Stimulated activated CD8-positive, alpha-beta memory T cell treated with anti-CD3 and anti-CD28 coated beads, Interleukin-12 subunit alpha, Interleukin-12 subunit beta, amount 100 ng/mL, for 4 hours (primary cell): Measurements from ENCODE around the gene WNT5B.

Experiments
- DNase-seq: peaks from one replicate; pipeline ENCODE4 v3.0.0-alpha.2; 2020; ENCODE audit warnings: low read depth

Gene WNT5B

DNA sequence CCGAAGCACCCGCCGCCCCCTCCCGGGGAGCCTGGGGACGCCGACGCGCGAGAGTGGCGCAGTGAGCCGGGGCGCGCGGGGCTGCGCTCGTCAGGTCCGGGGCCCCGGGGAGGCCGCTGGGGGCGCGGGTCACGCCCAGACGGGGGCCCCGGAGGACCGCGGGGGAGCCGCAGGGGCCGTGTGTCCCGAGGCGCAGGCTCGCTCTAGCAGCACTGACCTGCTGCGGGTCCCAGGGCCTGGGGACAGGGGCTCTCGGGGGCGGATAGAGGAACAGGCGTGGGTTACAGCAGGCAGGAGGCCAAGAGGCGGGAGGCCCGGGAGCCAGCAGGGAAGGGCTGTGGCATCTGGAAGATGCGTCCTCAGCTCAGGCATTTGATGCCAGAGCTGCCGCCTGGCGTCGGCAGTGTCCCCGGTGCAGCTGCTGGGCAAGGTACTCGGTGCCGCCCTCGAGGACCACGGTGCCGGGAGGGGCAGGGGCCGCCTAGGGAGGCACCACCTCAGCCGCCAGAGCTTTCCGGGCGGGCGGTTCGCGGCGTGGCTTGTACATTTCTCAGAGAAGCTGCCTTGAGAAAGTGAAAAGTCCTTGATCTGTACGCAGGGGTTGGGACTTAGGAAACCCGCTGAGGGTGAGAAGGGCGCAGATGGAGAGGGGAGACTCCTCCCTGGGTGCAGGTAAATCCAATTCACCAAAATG, 1.2 kb downstream of the WNT5B start:
- DNase-seq, result no peak

DNA sequence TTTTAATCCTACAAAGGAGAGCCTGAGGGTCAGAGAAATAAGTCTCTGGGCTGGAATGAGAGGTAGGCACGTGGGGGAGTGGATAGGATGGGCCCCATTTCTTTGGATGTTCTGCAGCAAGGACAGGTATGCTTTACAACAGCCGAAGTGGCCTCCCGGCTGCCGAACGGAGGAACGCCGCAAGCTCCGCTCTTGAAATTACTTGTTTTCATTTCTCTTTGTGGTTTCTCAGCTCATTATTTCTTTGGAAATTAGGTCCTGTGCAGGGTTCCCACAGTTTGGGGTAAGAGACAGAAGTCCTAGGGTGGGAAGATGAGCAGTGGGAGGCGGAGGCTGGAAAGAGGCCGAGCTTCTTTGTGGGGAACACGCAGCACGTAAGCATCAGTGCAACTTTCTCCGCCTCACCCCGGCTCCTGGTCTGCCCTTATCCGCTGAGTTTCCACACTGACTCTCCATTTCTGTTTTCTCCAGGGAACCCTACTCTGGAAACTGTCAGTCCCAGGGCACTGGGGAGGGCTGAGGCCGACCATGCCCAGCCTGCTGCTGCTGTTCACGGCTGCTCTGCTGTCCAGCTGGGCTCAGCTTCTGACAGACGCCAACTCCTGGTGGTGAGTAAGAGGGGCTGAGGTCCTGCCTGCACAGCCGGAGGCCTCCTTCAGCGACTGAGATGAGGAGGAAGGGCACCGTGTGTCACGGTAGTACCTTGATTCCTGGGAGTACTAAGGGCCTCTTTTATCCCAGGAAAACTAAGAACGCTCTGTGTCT, 2.0 kb downstream of the WNT5B start:
- DNase-seq, result no peak

DNA sequence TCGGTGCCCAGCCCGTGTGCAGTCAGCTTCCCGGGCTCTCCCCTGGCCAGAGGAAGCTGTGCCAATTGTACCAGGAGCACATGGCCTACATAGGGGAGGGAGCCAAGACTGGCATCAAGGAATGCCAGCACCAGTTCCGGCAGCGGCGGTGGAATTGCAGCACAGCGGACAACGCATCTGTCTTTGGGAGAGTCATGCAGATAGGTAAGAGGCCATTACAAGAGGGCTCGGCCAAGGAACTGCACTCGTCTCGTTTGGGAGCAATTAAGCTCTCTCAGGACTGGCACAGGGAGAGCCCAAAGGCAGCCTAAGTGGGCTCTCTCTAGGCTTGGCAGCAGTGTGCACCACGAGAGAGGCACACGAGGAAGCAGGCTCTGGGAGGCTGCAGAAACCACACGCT, 3.7 kb downstream of the WNT5B start:
- no peak for DNase-seq

DNA sequence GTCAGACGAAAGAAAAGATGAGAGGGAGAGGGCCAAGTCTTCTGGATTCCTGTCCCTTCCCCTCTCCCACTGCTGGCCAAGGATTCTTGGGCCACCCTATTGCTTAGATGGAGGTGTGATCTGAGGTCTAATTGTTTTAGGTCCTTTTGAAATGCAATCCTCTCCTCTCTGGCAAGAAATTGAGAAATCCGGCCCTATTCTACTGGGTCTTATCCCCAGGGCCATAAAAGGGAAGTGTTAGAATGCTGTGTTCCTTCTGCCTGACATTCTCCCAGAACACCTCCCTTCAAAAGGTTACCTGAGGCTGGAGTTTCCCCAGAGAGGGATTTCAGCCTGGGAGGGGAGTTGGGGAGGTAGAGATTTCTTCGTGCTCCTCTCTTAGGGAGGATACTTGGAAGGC, 4.4 kb downstream of the WNT5B start:
- DNase-seq, result no peak

DNA sequence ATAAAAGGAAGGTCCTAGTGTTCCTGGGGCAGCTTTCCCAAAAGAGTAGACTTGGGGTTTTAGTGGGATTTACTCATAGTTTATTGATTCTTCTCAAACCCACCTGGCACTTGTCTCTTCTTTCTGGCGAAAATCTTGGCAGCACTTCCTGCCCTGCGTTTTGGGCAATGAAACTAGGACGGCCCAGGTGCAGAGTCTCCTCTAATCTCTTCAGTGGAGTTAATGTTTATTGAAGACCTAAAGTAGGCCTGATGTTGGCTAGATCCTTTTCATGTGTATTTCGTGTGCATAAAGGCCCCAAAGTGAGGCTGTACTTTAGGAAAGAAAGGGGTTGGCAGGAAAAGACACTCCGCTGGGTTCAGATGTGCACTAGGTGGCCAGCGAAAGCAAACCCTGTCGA, 5.1 kb downstream of the WNT5B start:
- DNase-seq, result no peak

DNA sequence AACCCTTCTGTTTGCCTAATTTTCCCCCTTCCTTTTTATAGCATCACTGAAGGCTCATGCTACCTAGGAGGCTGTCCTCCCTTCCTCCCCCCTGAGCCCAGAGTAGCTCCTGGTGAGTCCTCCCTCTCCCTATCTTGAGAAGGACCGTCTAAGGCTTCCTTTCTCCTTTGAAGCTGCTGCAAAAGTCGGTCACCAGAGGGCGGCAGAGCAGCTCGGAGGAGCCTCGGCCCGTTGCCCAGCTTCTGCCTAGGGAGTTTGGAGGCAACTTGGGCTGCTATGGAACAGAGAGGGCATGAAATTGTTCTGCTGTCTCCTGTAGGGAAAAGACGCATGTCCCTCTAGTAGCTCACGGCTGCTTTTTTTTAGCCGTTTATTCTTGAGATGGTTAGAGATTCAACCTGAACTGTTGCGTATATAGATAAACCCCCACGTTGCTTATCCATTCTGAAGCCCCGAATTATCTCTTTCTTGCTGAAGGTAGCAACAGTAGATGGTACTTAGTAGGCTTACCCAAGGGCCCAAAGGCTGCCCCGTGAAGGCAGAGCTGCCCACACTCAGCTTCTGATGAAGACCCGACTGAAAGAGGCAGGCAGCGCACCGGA, 5.7 kb downstream of the WNT5B start:
- DNase-seq, result peak; percentile 25

DNA sequence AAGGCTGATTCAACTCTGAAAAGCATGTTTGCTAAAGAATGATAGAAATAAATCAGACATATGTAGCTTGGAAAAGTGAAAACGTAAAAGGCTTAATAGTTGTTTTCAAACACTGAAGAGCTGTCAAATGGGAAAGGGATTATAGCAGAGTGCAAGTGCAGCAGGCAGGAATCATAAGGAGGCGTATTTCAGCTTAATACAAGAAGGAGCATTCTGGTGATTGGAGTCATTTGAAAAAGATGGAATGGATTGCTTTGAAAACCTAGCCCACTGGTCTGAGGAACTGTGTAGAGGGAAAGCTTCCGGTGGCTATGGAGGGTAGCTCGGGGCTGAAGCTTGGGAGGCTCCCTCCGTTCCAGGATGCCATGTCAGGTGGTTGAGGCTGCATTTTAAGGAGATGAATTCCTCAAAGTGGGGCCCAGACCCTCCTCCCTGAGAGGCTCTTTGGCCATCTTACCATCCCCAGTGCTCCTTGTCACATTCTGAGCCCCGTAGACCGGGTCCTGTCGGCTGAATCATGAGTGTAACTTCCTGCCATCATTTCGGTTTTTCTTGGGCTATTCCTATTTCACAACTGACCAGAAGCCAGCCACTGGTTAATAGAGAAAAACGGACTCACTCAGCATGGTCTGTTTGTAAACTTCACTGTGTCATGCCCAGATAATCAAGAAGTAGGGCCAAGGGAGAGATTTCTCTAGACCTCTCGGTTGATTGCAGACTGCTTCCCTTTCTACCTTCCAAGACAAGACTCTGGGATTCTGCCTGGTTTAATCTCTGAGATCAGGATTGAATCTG, 6.5 kb downstream of the WNT5B start:
- no peak for DNase-seq

DNA sequence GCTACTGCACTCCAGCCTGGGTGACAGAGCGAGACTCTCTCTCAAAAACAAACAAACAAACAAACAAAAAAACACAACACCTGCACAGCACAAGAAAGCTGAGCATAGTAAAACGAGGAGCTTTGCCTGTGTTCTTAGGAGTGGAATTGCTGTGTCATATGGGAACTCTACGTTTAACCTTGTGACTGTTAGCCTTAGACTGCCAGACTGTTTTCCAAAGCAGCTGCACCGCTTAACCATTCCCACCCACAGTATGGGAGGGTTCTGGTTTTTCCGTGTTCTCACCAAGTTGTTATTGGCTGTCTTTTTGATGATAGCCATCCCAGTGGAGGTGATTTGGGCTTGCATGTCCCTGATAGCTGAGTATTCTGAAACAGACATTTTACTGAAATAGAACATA, 9.2 kb downstream of the WNT5B start:
- no peak for DNase-seq

DNA sequence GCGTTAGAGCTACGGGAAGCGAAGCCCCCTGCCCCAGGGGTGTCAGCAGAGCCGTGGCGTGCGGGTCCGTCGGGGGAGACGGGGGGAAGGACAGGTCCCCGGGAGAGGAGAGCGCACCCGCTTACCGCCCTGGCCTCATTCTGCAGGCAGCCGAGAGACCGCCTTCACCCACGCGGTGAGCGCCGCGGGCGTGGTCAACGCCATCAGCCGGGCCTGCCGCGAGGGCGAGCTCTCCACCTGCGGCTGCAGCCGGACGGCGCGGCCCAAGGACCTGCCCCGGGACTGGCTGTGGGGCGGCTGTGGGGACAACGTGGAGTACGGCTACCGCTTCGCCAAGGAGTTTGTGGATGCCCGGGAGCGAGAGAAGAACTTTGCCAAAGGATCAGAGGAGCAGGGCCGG, 10.5 kb downstream of the WNT5B start:
- DNase-seq, result no peak

DNA sequence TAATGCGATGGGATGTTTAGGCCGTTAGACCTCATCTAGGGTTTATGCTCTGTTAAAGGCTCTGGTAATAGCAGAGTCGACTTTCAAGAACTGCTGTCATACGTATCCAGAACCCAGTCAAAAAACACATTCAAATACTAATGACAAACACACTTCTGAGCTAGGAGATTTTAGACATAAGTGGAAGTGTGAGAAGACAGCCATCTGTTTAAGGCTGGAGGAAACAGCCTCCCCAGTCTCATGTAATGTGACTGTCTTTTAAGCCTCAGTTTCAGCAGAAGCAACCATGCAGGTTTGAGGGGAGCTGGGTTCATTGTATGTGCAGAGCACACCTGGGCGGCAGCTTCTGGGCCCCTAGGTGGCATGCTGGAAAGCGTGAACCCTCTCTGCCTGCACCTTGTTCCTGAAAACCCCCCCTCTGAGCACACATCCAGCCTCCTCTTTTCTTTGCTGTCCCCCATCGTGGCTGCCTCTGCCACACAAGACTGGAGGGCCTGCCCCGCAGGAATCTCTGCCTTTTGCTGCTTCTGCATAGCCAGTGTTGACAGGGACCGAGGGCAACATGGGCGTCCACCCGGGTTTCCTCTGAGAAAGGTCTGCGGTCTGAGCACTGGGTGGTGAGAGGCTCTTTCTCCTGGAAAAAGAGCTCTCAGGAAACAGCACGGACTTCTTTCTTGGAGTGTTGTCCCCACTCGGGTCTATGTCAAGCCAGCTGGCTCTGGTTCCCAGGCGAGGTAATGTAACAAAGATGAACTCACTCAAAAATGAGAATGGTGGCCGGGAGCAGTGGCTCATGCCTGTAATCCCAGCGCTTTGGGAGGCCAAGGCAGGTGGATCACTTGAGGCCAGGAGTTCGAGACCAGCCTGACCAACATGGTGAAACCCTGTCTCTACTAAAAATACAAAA, 11.6 kb downstream of the WNT5B start:
- DNase-seq, result no peak

DNA sequence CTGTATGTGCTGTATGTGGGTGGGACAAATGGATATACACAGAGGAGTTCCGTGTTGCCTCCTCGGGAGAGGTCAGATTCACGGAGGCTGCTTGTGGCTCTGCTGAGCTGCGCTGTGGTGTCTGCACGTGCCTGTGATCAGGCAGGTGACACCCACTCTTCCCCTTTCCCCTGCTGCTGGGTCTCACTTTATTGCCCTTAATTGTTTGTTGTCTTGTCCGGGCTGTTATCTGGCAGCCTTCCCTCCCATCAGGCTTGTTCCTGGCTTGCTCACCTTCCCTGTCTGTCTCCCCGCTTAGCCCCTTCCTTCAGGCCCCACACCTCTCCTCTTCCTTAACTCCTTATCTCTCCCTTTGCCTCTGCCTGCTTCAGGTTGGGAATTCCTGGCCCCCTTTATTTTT, 13.5 kb downstream of the WNT5B start:
- DNase-seq, result no peak

DNA sequence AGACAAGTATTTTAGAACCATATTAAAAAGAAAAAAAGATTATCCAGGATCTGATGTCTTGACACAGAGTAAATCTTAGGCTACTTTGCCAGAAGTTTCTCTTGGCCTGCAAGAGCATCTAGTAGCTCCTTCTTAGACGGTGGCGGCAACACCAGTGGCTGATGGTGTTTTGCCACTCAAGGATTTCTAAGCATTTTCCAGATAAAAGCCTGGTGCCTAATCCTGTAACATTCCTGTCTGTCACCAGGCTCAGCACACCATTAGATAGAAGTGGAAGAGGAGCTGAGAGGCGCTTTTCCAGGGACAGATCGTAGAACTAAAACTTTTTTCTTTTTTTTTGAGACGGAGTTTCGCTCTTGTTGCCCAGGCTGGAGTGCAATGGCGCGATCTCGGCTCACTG, 14.0 kb downstream of the WNT5B start:
- DNase-seq, result no peak

DNA sequence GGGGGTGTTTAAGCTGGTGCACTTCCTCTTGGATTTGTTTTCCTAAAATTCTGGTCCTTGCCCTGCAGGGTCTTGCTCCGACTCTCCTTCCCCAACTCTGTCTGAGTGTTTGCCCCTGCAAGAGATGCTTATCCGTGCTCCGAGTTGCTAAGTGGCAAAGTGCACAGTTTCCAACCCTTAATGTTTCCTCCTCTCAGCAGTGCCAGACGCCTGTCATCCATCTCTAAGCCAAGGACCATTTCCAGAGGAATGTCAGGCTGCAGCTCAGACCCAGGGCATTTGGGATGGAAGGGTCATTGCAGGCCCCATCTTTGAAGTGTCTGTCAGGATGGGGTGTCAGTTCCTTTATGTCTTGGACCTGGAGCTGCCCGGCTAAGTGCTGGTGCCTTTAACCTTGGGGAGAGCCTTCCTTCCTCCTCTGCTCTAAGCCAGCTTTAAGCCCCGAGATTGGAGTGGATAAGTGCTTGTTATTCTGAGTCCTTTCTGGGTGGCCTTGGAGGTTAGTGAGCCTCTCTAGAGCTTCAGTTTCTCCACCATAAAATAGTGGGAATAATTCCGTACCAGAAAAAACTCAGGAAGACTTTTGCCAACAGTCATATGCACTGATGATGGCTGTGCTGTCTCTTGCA, 15.0 kb downstream of the WNT5B start:
- no peak for DNase-seq

DNA sequence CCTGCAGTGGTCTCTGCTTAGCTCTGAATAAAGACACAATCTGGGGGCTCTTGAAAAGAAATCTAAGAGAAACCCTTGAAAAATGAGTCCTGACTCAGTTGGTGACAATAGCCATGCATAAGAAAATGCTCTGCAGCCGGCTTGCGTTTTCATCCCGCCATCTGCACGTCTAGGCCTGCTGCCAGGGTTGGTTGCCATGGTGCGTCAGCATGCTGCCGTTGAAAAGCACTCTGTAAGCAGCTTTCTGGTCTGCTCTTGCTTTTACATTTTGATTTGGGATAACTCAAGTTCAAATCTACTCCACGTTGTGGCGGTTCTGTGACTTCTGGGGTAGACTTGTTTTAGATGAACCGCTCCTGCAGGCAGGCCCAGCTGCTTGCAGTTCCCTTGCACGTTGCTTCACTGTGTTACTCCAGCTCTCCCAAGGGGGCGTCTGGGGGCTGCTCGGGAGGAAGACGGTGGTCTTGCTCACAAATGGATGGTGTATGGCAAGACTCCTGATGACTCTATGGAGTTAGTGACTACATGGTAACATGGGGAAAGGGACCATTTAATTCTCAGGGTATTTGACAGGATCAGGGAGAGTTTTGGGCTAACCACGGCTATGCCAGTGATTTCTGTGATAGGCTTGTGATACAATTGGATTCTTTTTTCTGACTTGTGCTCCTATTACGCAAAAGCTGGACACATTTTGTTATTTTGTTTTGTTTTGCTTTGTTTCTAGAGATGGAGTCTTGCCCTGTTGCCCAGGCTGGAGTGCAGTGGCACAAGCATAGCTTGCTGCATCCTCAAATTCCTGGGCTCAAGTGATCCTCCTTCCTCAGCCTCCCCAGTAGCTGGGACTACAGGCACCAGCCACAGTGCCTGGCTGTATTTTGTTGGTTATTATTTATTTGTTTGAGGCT, 15.8 kb downstream of the WNT5B start:
- no peak for DNase-seq

DNA sequence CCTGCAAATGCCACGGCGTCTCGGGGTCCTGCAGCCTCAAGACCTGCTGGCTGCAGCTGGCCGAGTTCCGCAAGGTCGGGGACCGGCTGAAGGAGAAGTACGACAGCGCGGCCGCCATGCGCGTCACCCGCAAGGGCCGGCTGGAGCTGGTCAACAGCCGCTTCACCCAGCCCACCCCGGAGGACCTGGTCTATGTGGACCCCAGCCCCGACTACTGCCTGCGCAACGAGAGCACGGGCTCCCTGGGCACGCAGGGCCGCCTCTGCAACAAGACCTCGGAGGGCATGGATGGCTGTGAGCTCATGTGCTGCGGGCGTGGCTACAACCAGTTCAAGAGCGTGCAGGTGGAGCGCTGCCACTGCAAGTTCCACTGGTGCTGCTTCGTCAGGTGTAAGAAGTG, 16.8 kb downstream of the WNT5B start:
- DNase-seq, result no peak

DNA sequence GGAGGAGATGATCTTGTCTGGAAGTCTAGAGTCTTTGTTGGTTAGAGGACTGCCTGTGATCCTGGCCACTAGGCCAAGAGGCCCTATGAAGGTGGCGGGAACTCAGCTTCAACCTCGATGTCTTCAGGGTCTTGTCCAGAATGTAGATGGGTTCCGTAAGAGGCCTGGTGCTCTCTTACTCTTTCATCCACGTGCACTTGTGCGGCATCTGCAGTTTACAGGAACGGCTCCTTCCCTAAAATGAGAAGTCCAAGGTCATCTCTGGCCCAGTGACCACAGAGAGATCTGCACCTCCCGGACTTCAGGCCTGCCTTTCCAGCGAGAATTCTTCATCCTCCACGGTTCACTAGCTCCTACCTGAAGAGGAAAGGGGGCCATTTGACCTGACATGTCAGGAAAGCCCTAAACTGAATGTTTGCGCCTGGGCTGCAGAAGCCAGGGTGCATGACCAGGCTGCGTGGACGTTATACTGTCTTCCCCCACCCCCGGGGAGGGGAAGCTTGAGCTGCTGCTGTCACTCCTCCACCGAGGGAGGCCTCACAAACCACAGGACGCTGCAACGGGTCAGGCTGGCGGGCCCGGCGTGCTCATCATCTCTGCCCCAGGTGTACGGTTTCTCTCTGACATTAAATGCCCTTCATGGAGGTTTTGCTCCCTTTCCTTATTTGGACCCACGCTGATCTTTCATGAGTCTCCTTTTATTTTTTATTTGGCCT, 17.7 kb downstream of the WNT5B start:
- DNase-seq, result no peak

DNA sequence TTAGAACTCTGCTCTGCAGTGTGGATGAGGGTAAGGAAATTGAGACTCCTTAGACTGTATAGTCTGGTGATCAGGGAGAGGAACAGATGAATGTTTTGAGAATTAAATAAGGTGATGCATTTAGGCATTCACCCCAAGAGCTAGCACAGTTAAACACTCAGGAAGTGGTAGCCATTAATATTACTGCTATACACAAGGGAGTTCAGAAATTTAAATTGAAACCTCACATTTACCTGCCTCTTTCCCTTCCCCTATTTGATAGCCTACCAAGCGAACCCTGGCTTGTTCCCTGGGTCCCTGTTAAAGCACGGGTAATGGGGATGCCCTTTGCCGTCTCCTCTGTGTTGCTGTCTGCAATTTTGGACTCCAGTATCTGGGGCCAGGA, 18.2 kb downstream of the WNT5B start:
- DNase-seq, result no peak

DNA sequence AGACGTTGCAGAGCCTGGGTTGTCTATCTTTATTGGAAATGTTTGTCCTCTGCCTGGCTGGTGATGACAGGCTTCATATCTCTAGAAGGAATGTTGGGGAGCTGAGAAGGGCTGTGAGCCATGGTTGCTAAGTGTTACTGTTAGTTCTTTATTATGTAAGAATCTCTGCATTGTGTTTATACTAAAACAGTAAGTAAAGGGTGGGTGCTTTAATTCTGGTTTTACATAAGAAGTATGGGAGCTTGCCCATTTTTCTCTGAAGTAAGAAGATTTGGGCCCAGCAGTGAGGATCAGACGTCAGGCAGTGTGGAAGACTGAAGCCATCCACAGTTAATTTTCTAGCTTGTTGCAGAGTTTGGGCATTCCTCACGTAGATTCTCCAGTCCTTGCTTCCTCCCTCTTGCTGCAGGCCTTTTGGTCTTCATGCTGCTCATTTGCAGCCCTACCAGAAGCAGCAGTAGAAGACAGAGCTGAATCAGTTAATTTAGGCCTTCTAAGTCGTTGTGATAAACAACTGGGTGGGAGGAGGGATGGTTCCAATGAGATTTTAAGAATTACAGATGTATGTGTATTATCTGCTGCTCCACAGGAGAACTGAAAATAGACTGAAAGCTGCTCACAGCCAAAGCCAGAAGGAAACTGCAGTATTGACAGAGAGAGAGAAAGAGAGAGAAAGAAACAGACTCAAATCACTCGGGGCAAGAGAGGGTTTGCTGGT, 21.4 kb downstream of the WNT5B start:
- DNase-seq, result no peak

DNA sequence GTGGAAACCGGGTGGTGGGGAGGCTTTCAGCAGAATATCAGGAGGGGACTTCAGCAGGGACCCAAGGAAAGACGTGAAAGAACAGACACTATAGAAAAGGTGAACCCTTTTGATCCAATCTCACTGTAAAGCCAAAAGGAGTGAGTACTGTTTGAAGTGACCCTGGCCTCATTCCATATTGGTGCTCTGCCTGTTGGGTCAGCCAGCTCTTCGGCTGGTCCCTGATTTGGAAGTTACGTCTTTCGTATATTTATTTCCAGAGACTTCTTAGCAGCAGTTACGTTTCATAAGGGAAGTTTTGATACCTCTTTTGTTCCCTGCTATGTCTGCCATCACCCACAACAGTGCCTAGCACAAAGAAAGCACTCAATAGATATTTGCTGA, 21.9 kb downstream of the WNT5B start:
- DNase-seq, result no peak
